H1 (cell line): ENCODE results near the gene TSFM.

Experiments
- BRCA1 ChIP-seq: IDR thresholded peaks from 2 replicates; pipeline ENCODE4 v1.6.1; 2012; ENCODE audit warnings: low read depth, low read length, improper control_type of control experiment
- CREB1 ChIP-seq: IDR thresholded peaks from 2 replicates; pipeline ENCODE4 v1.6.1; 2012; ENCODE audit warnings: inconsistent platforms
- CTCF ChIP-seq, 3 experiments: IDR thresholded peaks; 1 replicate in 2 of 3; 2 replicates in 1 of 3; pipeline versions ENCODE4 v1.5.1 to v1.6.1; 2011; ENCODE audit warnings: low read length in 3 of 3, mild to moderate bottlenecking in 3 of 3, inconsistent platforms in 2 of 3, low read depth in 1 of 3, moderate library complexity in 1 of 3; ENCODE audit not compliant: insufficient read depth in 1 of 3; ENCODE audit errors: control extremely low read depth in 1 of 3
- E2F6 ChIP-seq: IDR thresholded peaks from 2 replicates; pipeline ENCODE4 v1.6.1; 2012; ENCODE audit warnings: inconsistent platforms
- EGR1 ChIP-seq: IDR thresholded peaks from 2 replicates; pipeline ENCODE4 v1.6.1; 2011; ENCODE audit warnings: low read depth, low read length, borderline replicate concordance
- EZH2 ChIP-seq: fragments of 200-600 bp; sonication (generic); IDR thresholded peaks from 2 replicates; pipeline ENCODE4 v1.7.1; 2012; ENCODE audit warnings: low read depth, mild to moderate bottlenecking, moderate library complexity, low read length, inconsistent platforms; ENCODE audit not compliant: severe bottlenecking
- KDM1A ChIP-seq: fragments of 200-600, 300-600 bp; sonication (generic); IDR thresholded peaks from 2 replicates; pipeline ENCODE4 v1.7.1; 2016; ENCODE audit warnings: mild to moderate bottlenecking, low read length, borderline replicate concordance
- PHF8 ChIP-seq: fragments of 200-600 bp; sonication (generic); conservative IDR thresholded peaks from 2 replicates; pipeline ENCODE4 v1.7.1; 2012; ENCODE audit warnings: low read depth, mild to moderate bottlenecking, inconsistent platforms, low read length, moderate library complexity
- POLR2A ChIP-seq, 2 experiments: IDR thresholded peaks; 1 replicate in 1 of 2; 2 replicates in 1 of 2; pipeline ENCODE4 v1.6.1; 2011; ENCODE audit warnings: low read depth in 2 of 2, low read length in 2 of 2, mild to moderate bottlenecking in 2 of 2; ENCODE audit errors: control extremely low read depth in 1 of 2
- POLR2AphosphoS5 ChIP-seq: IDR thresholded peaks from 2 replicates; pipeline ENCODE4 v1.6.1; 2011; ENCODE audit warnings: low read depth, low read length
- SAP30 ChIP-seq: fragments of 300-600 bp; sonication (generic); IDR thresholded peaks from 2 replicates; pipeline ENCODE4 v1.7.1; 2012; ENCODE audit warnings: low read length, moderate library complexity, mild to moderate bottlenecking, inconsistent platforms; ENCODE audit not compliant: insufficient read depth, insufficient replicate concordance
- SIN3A ChIP-seq, 2 experiments: IDR thresholded peaks in 1 of 2; conservative IDR thresholded peaks in 1 of 2; 2 replicates each; pipeline ENCODE4 v1.6.1; 2011 to 2012; ENCODE audit warnings: low read length in 2 of 2, improper control_type of control experiment in 1 of 2, low read depth in 1 of 2, mild to moderate bottlenecking in 1 of 2
- TAF7 ChIP-seq: optimal IDR thresholded peaks from 2 replicates; pipeline ENCODE3; 2011; ENCODE audit warnings: low read depth, mild to moderate bottlenecking, inconsistent platforms, low read length, moderate library complexity, borderline replicate concordance
- USF2 ChIP-seq: IDR thresholded peaks from 2 replicates; pipeline ENCODE4 v1.6.1; 2011; ENCODE audit warnings: low read length, improper control_type of control experiment

GRCh38 chr12:57840726-57841125 is 58.1 kb downstream of the TSFM start:
- no peak for TF ChIP-seq EGR1
- TF ChIP-seq POLR2AphosphoS5: no peak
- TF ChIP-seq SIN3A (conservative IDR thresholded peaks at IDR 0.05 in 1 of 2, IDR thresholded peaks at IDR 0.05 in 1 of 2; ENCODE audit: low read depth in 1 of 2, low read length in 2 of 2): no peak
- TF ChIP-seq CTCF (IDR thresholded peaks at IDR 0.05; ENCODE audit: control extremely low read depth in 1 of 3, insufficient read depth in 1 of 3, low read depth in 1 of 3, low read length in 3 of 3): no peak
- TF ChIP-seq SAP30: no peak
- TF ChIP-seq POLR2A (IDR thresholded peaks at IDR 0.05; ENCODE audit: control extremely low read depth in 1 of 2, low read depth in 2 of 2, low read length in 2 of 2): no peak
- TF ChIP-seq EZH2: no peak
- TF ChIP-seq BRCA1: no peak
- TF ChIP-seq KDM1A: no peak
- TF ChIP-seq E2F6: no peak
- TF ChIP-seq TAF7: no peak
- no peak for TF ChIP-seq PHF8
- TF ChIP-seq CREB1: no peak
- TF ChIP-seq USF2: no peak
